HepG2 (cell line): ENCODE measurements around the gene PLCZ1. TPM values are rescaled to one million over a fixed set of nuclear protein-coding genes. Genes with fewer than 3 reads are reported as not detected.

Experiments used
- ATAC-seq: fragments of 200-7000 bp; cut with Tn5 transposase; 3 replicates; pipeline ENCODE4 v1.9.1; 2020; ENCODE audit warnings: mild to moderate bottlenecking, moderate library complexity
- BruUV-seq: library from RNA; stranded (reverse); fragments of 400-500 nt; replicated peaks from 2 replicates; lab custom pipeline; 2021; lab: Mats Ljungman, UMichigan
- CTCF ChIA-PET: fragments of 300-600 bp; formaldehyde crosslinking; extraction: SDS; loops from one replicate; lab custom pipeline; 2021; ENCODE audit warnings: low total read pairs, inconsistent platforms, low intra/inter-chr PET ratio; lab: Yijun Ruan, JAX
- POLR2A ChIA-PET: fragments of 350-600 bp; sonication (Branson Sonifier 250); formaldehyde crosslinking; loops from one replicate; lab custom pipeline; 2020; ENCODE audit warnings: antibody characterized with exemption, inconsistent platforms; lab: Yijun Ruan, JAX
- DNase-seq: peaks from one replicate; pipeline ENCODE4 v3.0.0-alpha.2; 2015; ENCODE audit warnings: low spot score
- FAIRE-seq: peaks from 3 replicates; lab custom pipeline; 2011; peaks lifted over from hg19 to GRCh38; lab: Jason Lieb, UNC
- H2AFZ ChIP-seq: one replicate; pipeline ENCODE4 v1.6.1; 2011; ENCODE audit warnings: low read length, inconsistent platforms
- H3K27ac ChIP-seq: fragments of 300-600 bp; 3 replicates; pipeline ENCODE4 v1.8.0; 2011; ENCODE audit warnings: mixed run types, mild to moderate bottlenecking, mixed read lengths, low read length, inconsistent platforms; ENCODE audit not compliant: insufficient read depth; ENCODE audit errors: extremely low read length
- H3K27me3 ChIP-seq, 2 experiments: fragments of 200-600 bp in 1 of 2; 2 replicates in 1 of 2; 3 replicates in 1 of 2; pipeline versions ENCODE4 v1.6.0 to v1.8.0; 2011; ENCODE audit warnings: low read length in 2 of 2, mild to moderate bottlenecking in 2 of 2, moderate library complexity in 2 of 2, inconsistent platforms in 1 of 2; ENCODE audit not compliant: insufficient read depth in 2 of 2, control insufficient read depth in 1 of 2
- H3K36me3 ChIP-seq, 2 experiments: fragments of 200-600 bp in 1 of 2; replicated peaks in 1 of 2; 2 replicates in 1 of 2; 3 replicates in 1 of 2; pipeline versions ENCODE4 v1.5.1 to v1.8.0; 2011; ENCODE audit warnings: low read length in 2 of 2, inconsistent platforms in 1 of 2; ENCODE audit not compliant: insufficient read depth in 2 of 2, control insufficient read depth in 1 of 2
- H3K4me1 ChIP-seq: 2 replicates; pipeline ENCODE4 v1.5.1; 2012; ENCODE audit warnings: low read length, inconsistent platforms; ENCODE audit not compliant: insufficient read depth
- H3K4me2 ChIP-seq: 2 replicates; pipeline ENCODE4 v1.6.0; 2011; ENCODE audit warnings: low read depth, low read length, inconsistent platforms
- H3K4me3 ChIP-seq, 3 experiments: fragments of 200-600 bp in 1 of 3; sonication (generic), shearing (Covaris generic) in 1 of 3; replicated peaks in 1 of 3; 2 replicates each; pipeline ENCODE4 v1.5.1; 2011 to 2016; ENCODE audit warnings: low read length in 3 of 3, inconsistent platforms in 2 of 3, low read depth in 2 of 3, mild to moderate bottlenecking in 2 of 3, control low read depth in 1 of 3, mixed read lengths in 1 of 3; ENCODE audit not compliant: insufficient read depth in 1 of 3
- H3K79me2 ChIP-seq: one replicate; pipeline ENCODE4 v1.6.1; 2011; ENCODE audit warnings: low read length, inconsistent platforms; ENCODE audit not compliant: insufficient read depth
- H3K9ac ChIP-seq: 2 replicates; pipeline ENCODE4 v1.6.0; 2011; ENCODE audit warnings: mild to moderate bottlenecking, low read depth, low read length, inconsistent platforms; ENCODE audit not compliant: insufficient read depth
- H3K9me3 ChIP-seq: 2 replicates; pipeline ENCODE4 v1.5.1; 2012; ENCODE audit warnings: mild to moderate bottlenecking, low read length
- H4K20me1 ChIP-seq: 2 replicates; pipeline ENCODE4 v1.6.0; 2011; ENCODE audit warnings: inconsistent platforms, mild to moderate bottlenecking, low read length, moderate library complexity; ENCODE audit not compliant: insufficient read depth
- GPN1 ChIP-seq: sonication (generic); formaldehyde crosslinking; IDR thresholded peaks from 2 replicates; pipeline ENCODE4 v1.5.1; 2020; ENCODE audit warnings: missing genetic modification reagents, borderline replicate concordance
- HMG20A ChIP-seq: IDR thresholded peaks from 2 replicates; pipeline ENCODE4 v1.6.1; 2016; ENCODE audit warnings: borderline replicate concordance
- IKZF4 ChIP-seq: sonication (generic); formaldehyde crosslinking; IDR thresholded peaks from 2 replicates; pipeline ENCODE4 v1.5.1; 2020; ENCODE audit warnings: borderline replicate concordance, mild to moderate bottlenecking, low read depth, missing genetic modification reagents; ENCODE audit errors: not compliant biosample characterization
- SMAD9 ChIP-seq: sonication (generic); formaldehyde crosslinking; IDR thresholded peaks from 2 replicates; pipeline ENCODE4 v1.5.1; 2020; ENCODE audit warnings: mild to moderate bottlenecking, missing genetic modification reagents
- TBX3 ChIP-seq: fragments of 450-650 bp; IDR thresholded peaks from 2 replicates; pipeline ENCODE4 v1.6.1; 2017; ENCODE audit warnings: antibody characterized with exemption, mild to moderate bottlenecking, inconsistent platforms, borderline replicate concordance
- ZMYM4 ChIP-seq: sonication (generic); formaldehyde crosslinking; IDR thresholded peaks from 2 replicates; pipeline ENCODE4 v1.8.1; 2023; ENCODE audit warnings: mild to moderate bottlenecking, missing genetic modification reagents
- ZSCAN9 ChIP-seq: IDR thresholded peaks from 2 replicates; pipeline ENCODE4 v1.6.1; 2016; ENCODE audit warnings: borderline replicate concordance
- WGBS: methylation state at CpG from one replicate; pipeline ENCODE4 v1.1.6; 2017; ENCODE audit warnings: low lambda C conversion rate; 5-methylcytosine and 5-hydroxymethylcytosine counted together
- in situ Hi-C: cut with HindIII; loops from 2 replicates; pipeline ENCODE4 v1.10.0; 2017; ENCODE audit warnings: low pct_unique_long_range_greater_than_20kb; ENCODE audit not compliant: extremely low pct_ligation_motif_present
- intact Hi-C: fragments of 100-400 bp; cut with micrococcal nuclease; formaldehyde crosslinking; loops from one replicate; pipeline ENCODE4 v1.10.0; 2022; ENCODE audit not compliant: unreplicated experiment
- polyA plus RNA-seq, 8 experiments: library from polyadenylated mRNA; depleted of rRNA in 3 of 8; stranded (reverse) in 7 of 8; unstranded in 1 of 8; fragments of >200 nt; fragmentation: Illumina TruSeq in 4 of 8; extraction: Trizol in 4 of 8; gene quantifications; 2 replicates each; pipeline versions ENCODE4 v1.2.1 to v1.2.3, GENCODE V29; 2011 to 2016; ENCODE audit warnings: low read depth in 4 of 8, missing spikeins in 1 of 8, mixed read lengths in 1 of 8; ENCODE audit not compliant: insufficient read depth in 1 of 8
- total RNA-seq, 5 experiments: library from RNA; depleted of rRNA; stranded (reverse); fragments of >200 nt; fragmentation: Illumina TruSeq; extraction: Trizol; gene quantifications; 2 replicates each; pipeline ENCODE4 v1.2.3, GENCODE V29; 2016; ENCODE audit warnings: low read depth in 1 of 5
- TF ChIP-seq, protein P1 (sequence below): sonication (generic); formaldehyde crosslinking; IDR thresholded peaks from 2 replicates; pipeline ENCODE4 v1.4.0; 2020; ENCODE audit warnings: mild to moderate bottlenecking, missing genetic modification reagents

PLCZ1 gene
- total and polyA plus RNA-seq, 2 of the 13 experiments (the other 11 are each of a cell fraction or from before 2014, with no cell fraction given), result not detected

DNA sequence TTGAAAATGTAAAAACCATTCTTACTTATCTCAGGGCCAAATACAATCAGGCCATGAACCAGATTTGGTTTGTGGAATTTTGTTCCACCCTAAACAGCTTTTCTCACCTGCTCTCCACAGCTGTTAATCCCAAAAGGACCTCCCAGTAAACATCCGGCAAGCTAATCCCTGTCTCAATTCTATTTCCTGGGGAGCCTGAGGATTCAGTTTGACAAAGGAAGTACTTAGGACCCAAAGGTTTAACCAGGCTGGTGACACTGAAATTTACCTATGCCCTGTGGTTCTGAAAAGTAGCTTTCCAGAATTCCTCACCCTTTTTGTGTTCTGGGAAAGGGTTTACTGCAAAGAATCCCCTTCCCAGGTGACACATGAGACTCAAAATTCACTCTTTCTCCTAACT, 15.1 kb upstream of the PLCZ1 start:
- DNase-seq (no peak), ATAC-seq (no peak), FAIRE-seq (no peak)
- Histone ChIP-seq H3K79me2 (no peaks in the 10 kb centered on the region), H3K4me2 (no peak overlapping the region), H3K4me1 (no peaks in the 10 kb centered on the region), H3K27ac (no peak overlapping the region), H2AFZ (no peak overlapping the region), H3K9me3 (no peaks in the 10 kb centered on the region), H3K36me3 (no peaks in the 10 kb centered on the region), H3K4me3 (no peak overlapping the region), H3K27me3 (0 out of 5 replicates have a peak, but pooled peaks cover 0 to 5% of the 10 kb centered on the region in 2 experiments), H4K20me1 (no peaks in the 10 kb centered on the region), H3K9ac (no peak overlapping the region)
- CTCF ChIA-PET, result no interaction called here
- POLR2A ChIA-PET, result no interaction called here
- TF ChIP-seq HMG20A (CRISPR knock-in tag), result no peak
- TF ChIP-seq GPN1 (CRISPR knock-in tag), result no peak
- no peak for TF ChIP-seq SMAD9 (CRISPR knock-in tag)
- no peak for TF ChIP-seq ZMYM4 (CRISPR knock-in tag)
- 69% methylated on average over 1 of the region's 1 CpG for WGBS
- BruUV-seq, result no TSS peak
- intact Hi-C loops, result no loop called here
- in situ Hi-C loops, result no loop called here

DNA sequence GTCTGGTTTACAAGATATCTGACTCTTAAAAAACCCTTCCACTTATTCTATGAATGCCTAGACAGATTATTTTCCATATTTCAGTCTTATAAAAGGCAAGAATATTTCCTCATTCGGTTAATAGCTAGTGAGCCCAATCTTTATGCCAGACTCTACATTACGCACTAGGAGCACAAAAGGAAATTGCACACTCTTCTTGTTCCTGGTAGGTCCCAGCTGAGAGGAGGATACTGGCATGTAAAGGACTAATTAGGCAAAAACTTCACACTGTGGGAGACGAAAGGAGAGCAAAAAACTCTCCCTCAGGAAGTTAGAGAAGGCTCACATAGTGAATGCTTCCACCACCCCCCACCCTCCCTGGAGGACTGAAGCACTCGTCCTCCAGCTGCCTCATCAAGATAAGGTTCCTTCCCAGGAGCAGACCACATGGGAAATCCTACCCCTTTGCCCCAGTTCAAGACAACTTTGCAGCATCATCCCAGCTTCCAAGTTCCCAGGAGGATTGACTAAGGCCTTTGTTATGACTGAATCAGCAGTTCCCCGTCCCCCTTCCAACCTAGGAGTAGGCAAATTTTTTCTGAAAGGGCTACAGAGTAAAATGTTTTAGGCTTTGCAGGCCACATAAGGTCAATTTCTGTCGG, 14.6 kb upstream of the PLCZ1 start:
- Histone ChIP-seq H3K79me2 (no peaks in the 10 kb centered on the region), H2AFZ (no peak overlapping the region), H3K27me3 (0 out of 5 replicates have a peak, but pooled peaks cover 0 to 5% of the 10 kb centered on the region in 2 experiments), H3K4me3 (no peak overlapping the region), H3K9me3 (no peaks in the 10 kb centered on the region), H3K4me1 (no peaks in the 10 kb centered on the region), H3K27ac (no peak overlapping the region), H3K4me2 (no peak overlapping the region), H3K36me3 (no peaks in the 10 kb centered on the region), H3K9ac (no peak overlapping the region), H4K20me1 (no peaks in the 10 kb centered on the region)
- ChIA-PET CTCF (no interaction called here), POLR2A (no interaction called here)
- ATAC-seq (no peak), FAIRE-seq (no peak), DNase-seq (no peak)
- 23% methylated on average over 6 of the region's 6 CpGs for WGBS
- TF ChIP-seq, protein P1, sequence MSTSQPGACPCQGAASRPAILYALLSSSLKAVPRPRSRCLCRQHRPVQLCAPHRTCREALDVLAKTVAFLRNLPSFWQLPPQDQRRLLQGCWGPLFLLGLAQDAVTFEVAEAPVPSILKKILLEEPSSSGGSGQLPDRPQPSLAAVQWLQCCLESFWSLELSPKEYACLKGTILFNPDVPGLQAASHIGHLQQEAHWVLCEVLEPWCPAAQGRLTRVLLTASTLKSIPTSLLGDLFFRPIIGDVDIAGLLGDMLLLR, result no peak
- TF ChIP-seq IKZF4, result no peak
- TF ChIP-seq TBX3, result no peak
- TF ChIP-seq ZSCAN9, result no peak
- BruUV-seq, result no TSS peak
- intact Hi-C loops (no loop called here), in situ Hi-C loops (no loop called here)
